Suprapubic skin (tissue), 4 donors: ENCODE results near the gene TNFRSF25. TPM values are rescaled to one million over a fixed set of nuclear protein-coding genes. Genes with fewer than 3 reads are reported as not detected.

Source experiments
- DNase-seq, 2 donors: peaks; one replicate each; pipeline ENCODE4 v3.0.0-alpha.2; 2019; ENCODE audit warnings: low spot score in 2 of 2
- H3K27ac ChIP-seq: fragments of 200-600 bp; sonication (generic); one replicate; pipeline ENCODE4 v1.5.1; 2019
- H3K27me3 ChIP-seq: fragments of 200-600 bp; sonication (generic); one replicate; pipeline ENCODE4 v1.5.1; 2019
- H3K36me3 ChIP-seq: fragments of 200-600 bp; sonication (generic); one replicate; pipeline ENCODE4 v1.5.1; 2019
- H3K4me1 ChIP-seq: fragments of 200-600 bp; sonication (generic); one replicate; pipeline ENCODE4 v1.5.1; 2019
- H3K4me3 ChIP-seq: fragments of 200-600 bp; sonication (generic); one replicate; pipeline ENCODE4 v1.5.1; 2019; ENCODE audit warnings: mild to moderate bottlenecking
- H3K9me3 ChIP-seq: fragments of 200-600 bp; sonication (generic); one replicate; pipeline ENCODE4 v1.5.1; 2019
- CTCF ChIP-seq, 2 donors: fragments of 200-600 bp in 1 of 2; fragments of 450-650 bp in 1 of 2; sonication (generic) in 1 of 2; IDR thresholded peaks; one replicate each; pipeline ENCODE4 v1.5.1; 2016 to 2019; ENCODE audit warnings: antibody characterized with exemption in 2 of 2, mild to moderate bottlenecking in 1 of 2, moderate library complexity in 1 of 2
- EP300 ChIP-seq: sonication (generic); formaldehyde crosslinking; IDR thresholded peaks from one replicate; pipeline ENCODE4 v1.6.1; 2017; ENCODE audit warnings: antibody characterized with exemption
- POLR2A ChIP-seq, 2 donors: fragments of 450-650 bp; IDR thresholded peaks; one replicate each; pipeline ENCODE4 v1.6.1; 2017; ENCODE audit warnings: antibody characterized with exemption in 2 of 2, mild to moderate bottlenecking in 2 of 2, moderate library complexity in 2 of 2
- POLR2AphosphoS5 ChIP-seq, 3 donors: sonication (generic); formaldehyde crosslinking; IDR thresholded peaks; one replicate each; pipeline ENCODE4 v1.6.1; 2017; ENCODE audit warnings: antibody characterized with exemption in 3 of 3
- WGBS: methylation state at CpG from one replicate; pipeline ENCODE4 v1.1.5; 2018; 5-methylcytosine and 5-hydroxymethylcytosine counted together
- total RNA-seq, 4 donors: library from RNA; depleted of rRNA; stranded (reverse); fragments of >200 nt; gene quantifications; one replicate each; pipeline ENCODE4 v1.1.0, GENCODE V29; 2016

TNFRSF25 gene
- total RNA-seq, 4 donors from 2014 or later: 66.8 to 411 (median 99.5) TPM

- no peak overlapping the region for H3K27ac ChIP-seq
- DNase-seq: no peak
- peaks cover 20% of the 10 kb centered on the region for H3K36me3 ChIP-seq
- TF ChIP-seq POLR2A (IDR thresholded peaks at IDR 0.05) (no peak), CTCF (IDR thresholded peaks at IDR 0.05) (no peak), POLR2AphosphoS5 (IDR thresholded peaks at IDR 0.05) (no peak), EP300 (no peak)
- WGBS: 86% methylated on average over 19 of the region's 24 CpGs
- no peaks in the 10 kb centered on the region for H3K9me3 ChIP-seq
- H3K4me3 ChIP-seq: no peak overlapping the region
- no peaks in the 10 kb centered on the region for H3K27me3 ChIP-seq
- H3K4me1 ChIP-seq: peaks cover 28% of the 10 kb centered on the region
Observed at GRCh38 chr1:6477039-6477820, 11.3 kb upstream of the TNFRSF25 start.

- H3K27ac ChIP-seq: no peak overlapping the region
- WGBS: 79% methylated on average over 5 of the region's 5 CpGs
- H3K27me3 ChIP-seq: no peaks in the 10 kb centered on the region
- no peak overlapping the region for H3K4me3 ChIP-seq
- H3K9me3 ChIP-seq: no peaks in the 10 kb centered on the region
- peaks cover 20% of the 10 kb centered on the region for H3K36me3 ChIP-seq
- H3K4me1 ChIP-seq: peaks cover 28% of the 10 kb centered on the region
- TF ChIP-seq POLR2AphosphoS5 (IDR thresholded peaks at IDR 0.05) (no peak), POLR2A (IDR thresholded peaks at IDR 0.05) (no peak), CTCF (IDR thresholded peaks at IDR 0.05) (no peak)
- no peak for DNase-seq
Observed at GRCh38 chr1:6476483-6476882, 10.5 kb upstream of the TNFRSF25 start.

- WGBS: 48% methylated on average over 15 of the region's 33 CpGs
- no peak overlapping the region for H3K27ac ChIP-seq
Observed at GRCh38 chr1:6475381-6476133, 9.6 kb upstream of the TNFRSF25 start.

GRCh38 chr1:6474815-6475282 lies 8.9 kb upstream of the TNFRSF25 start:
- H3K9me3 ChIP-seq: no peaks in the 10 kb centered on the region
- H3K27me3 ChIP-seq: no peaks in the 10 kb centered on the region
- H3K4me3 ChIP-seq: no peak overlapping the region
- WGBS: 77% methylated on average over 12 of the region's 13 CpGs
- peaks cover 35% of the 10 kb centered on the region for H3K4me1 ChIP-seq
- H3K36me3 ChIP-seq: peaks cover 36% of the 10 kb centered on the region
- H3K27ac ChIP-seq: no peak overlapping the region
- DNase-seq: no peak
- TF ChIP-seq EP300 (no peak), CTCF (IDR thresholded peaks at IDR 0.05) (no peak), POLR2AphosphoS5 (IDR thresholded peaks at IDR 0.05) (no peak), POLR2A (IDR thresholded peaks at IDR 0.05) (no peak)

More at GRCh38 chr1:6475381-6476133, 9.6 kb upstream of the TNFRSF25 start:
- no peak for DNase-seq
- TF ChIP-seq CTCF (IDR thresholded peaks at IDR 0.05): peak; percentile 46 to 92
- no peak for TF ChIP-seq EP300
- Histone ChIP-seq H3K9me3 (no peaks in the 10 kb centered on the region), H3K36me3 (peaks cover 29% of the 10 kb centered on the region), H3K4me3 (no peak overlapping the region), H3K27me3 (no peaks in the 10 kb centered on the region), H3K4me1 (peaks cover 35% of the 10 kb centered on the region)
